Measurements from ENCODE around the gene PFKFB1. TPM values are rescaled to one million over a fixed set of nuclear protein-coding genes. Genes with fewer than 3 reads are reported as not detected.
A peak's percentile ranks its signal among the peaks of the same experiment; 100 is the strongest.

PFKFB1 gene
- total RNA-seq, 2 donors from 2014 or later, result 0.55 to 1.1 TPM

- H3K4me1 ChIP-seq (ENCODE audit: control insufficient read depth, insufficient read depth, low read length), result no peaks in the 10 kb centered on the region
- H3K36me3 Mint-ChIP-seq (ENCODE audit: low read depth), result peaks cover 31% of the 10 kb centered on the region
- H3K27ac Mint-ChIP-seq, result peak overlapping the region; percentile 87
- peak overlapping the region; percentile 38 for H3K27ac ChIP-seq (ENCODE audit: low read depth, low read length)
- H3K27me3 Mint-ChIP-seq (ENCODE audit: insufficient read depth), result peaks cover 5% of the 10 kb centered on the region
- H3K27me3 ChIP-seq (ENCODE audit: control insufficient read depth, insufficient read depth, low read length, poor library complexity, severe bottlenecking), result peaks cover 7% of the 10 kb centered on the region
- DNase-seq, result peak; percentile 91
- peak overlapping the region; percentile 97 for H3K4me3 Mint-ChIP-seq
- H3K4me3 ChIP-seq (ENCODE audit: low read length), result peak overlapping the region; percentile 88
- 0 to 1% methylated on average over 2 to 28 of the region's 29 CpGs for WGBS, 2 experiments (ENCODE audit: insufficient coverage in 1 of 2, insufficient read length in 1 of 2)
- peak overlapping the region; percentile 64 for H3K9ac ChIP-seq (ENCODE audit: extremely low read depth, low read length, poor library complexity, severe bottlenecking)
- H3K36me3 ChIP-seq (ENCODE audit: control insufficient read depth, insufficient read depth, low read length), result peaks cover 43% of the 10 kb centered on the region
- TF ChIP-seq, protein P1, sequence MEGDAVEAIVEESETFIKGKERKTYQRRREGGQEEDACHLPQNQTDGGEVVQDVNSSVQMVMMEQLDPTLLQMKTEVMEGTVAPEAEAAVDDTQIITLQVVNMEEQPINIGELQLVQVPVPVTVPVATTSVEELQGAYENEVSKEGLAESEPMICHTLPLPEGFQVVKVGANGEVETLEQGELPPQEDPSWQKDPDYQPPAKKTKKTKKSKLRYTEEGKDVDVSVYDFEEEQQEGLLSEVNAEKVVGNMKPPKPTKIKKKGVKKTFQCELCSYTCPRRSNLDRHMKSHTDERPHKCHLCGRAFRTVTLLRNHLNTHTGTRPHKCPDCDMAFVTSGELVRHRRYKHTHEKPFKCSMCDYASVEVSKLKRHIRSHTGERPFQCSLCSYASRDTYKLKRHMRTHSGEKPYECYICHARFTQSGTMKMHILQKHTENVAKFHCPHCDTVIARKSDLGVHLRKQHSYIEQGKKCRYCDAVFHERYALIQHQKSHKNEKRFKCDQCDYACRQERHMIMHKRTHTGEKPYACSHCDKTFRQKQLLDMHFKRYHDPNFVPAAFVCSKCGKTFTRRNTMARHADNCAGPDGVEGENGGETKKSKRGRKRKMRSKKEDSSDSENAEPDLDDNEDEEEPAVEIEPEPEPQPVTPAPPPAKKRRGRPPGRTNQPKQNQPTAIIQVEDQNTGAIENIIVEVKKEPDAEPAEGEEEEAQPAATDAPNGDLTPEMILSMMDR (conservative IDR thresholded peaks at IDR 0.05), result no peak
- H3K9me3 ChIP-seq (ENCODE audit: control insufficient read depth, low read length), result no peaks in the 10 kb centered on the region
- H3K9me3 Mint-ChIP-seq, result peaks cover 53% of the 10 kb centered on the region
- no peaks in the 10 kb centered on the region for H3K4me1 Mint-ChIP-seq
These were observed 72.5 kb downstream of the PFKFB1 start for GRCh38 chrX:54921427-54922021.

DNA sequence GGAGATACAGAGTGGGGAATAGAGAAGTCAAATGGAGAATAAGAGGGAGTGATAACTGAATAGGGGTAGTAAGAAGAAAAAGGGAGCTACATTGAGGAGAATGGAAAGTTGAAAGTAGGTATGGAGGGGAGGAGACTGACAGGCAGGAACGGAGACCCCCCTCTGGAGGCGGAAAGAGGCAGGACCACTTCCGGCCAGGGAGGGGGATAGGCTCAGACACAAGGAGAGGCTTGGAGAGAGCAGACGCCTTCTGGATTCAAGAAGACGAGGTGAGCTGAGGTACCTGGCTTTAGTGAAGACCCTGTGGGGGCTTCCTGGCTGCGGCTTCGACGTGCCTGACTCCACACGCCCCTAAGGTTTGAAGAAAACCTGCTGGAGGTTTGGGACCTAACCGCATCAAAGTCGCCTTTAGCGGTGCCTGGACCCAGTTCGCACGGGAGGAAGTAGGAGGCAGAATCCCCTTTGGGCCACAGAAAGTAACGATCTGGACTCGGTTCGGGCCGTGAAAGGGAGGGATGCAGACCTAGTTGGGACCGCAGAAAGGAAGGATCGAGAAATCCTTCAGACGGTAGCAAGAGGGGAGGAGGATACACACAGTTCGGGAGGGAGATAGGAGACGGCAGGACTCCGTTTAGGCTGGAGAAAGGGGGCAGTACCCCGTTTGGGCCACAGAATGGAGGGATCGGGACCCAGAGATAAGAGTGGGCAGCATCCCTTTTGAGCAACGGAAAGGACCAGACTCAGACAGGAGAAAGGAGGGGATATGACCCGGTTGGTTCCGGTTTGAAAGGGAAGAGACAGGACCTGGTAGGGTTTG, 73.2 kb downstream of the PFKFB1 start, which contains the start of gene TRO:
TRO (plus strand) TSS at position 215 of the 817 bp plus-strand sequence. CDS start 1,423 bp downstream, outside the sequence.
- peak; percentile 85 for DNase-seq
- peak within 1 kb of the TSS; percentile 97 for H3K4me3 Mint-ChIP-seq
- Histone ChIP-seq H3K4me3 (ENCODE audit: low read length) (peak within 1 kb of the TSS; percentile 88), H3K9ac (ENCODE audit: extremely low read depth, low read length, poor library complexity, severe bottlenecking) (peak within 1 kb of the TSS; percentile 64), H3K4me1 (ENCODE audit: control insufficient read depth, insufficient read depth, low read length) (no peaks in the 10 kb centered on the region), H3K9me3 (ENCODE audit: control insufficient read depth, low read length) (no peaks in the 10 kb centered on the region), H3K27ac (ENCODE audit: low read depth, low read length) (peak within 1 kb of the TSS; percentile 38), H3K36me3 (ENCODE audit: control insufficient read depth, insufficient read depth, low read length) (peaks cover 37% of the 10 kb centered on the region), H3K27me3 (ENCODE audit: control insufficient read depth, insufficient read depth, low read length, poor library complexity, severe bottlenecking) (peaks cover 8% of the 10 kb centered on the region)
- H3K27ac Mint-ChIP-seq, result peak within 1 kb of the TSS; percentile 87
- WGBS, 2 experiments (ENCODE audit: insufficient coverage in 1 of 2, insufficient read length in 1 of 2), result 0% methylated on average over 9 to 29 of the region's 29 CpGs
- H3K27me3 Mint-ChIP-seq (ENCODE audit: insufficient read depth), result peaks cover 9% of the 10 kb centered on the region
- TF ChIP-seq, protein P1 (conservative IDR thresholded peaks at IDR 0.05), result peak; percentile 61
- H3K4me1 Mint-ChIP-seq, result no peaks in the 10 kb centered on the region
- peaks cover 49% of the 10 kb centered on the region for H3K9me3 Mint-ChIP-seq
- peaks cover 24% of the 10 kb centered on the region for H3K36me3 Mint-ChIP-seq (ENCODE audit: low read depth)

- no peaks in the 10 kb centered on the region for H3K36me3 ChIP-seq (ENCODE audit: control insufficient read depth, insufficient read depth, low read length)
- no peak overlapping the region for H3K27ac ChIP-seq (ENCODE audit: low read depth, low read length)
- Mint-ChIP-seq H3K27me3 (ENCODE audit: insufficient read depth) (no peaks in the 10 kb centered on the region), H3K36me3 (ENCODE audit: low read depth) (no peaks in the 10 kb centered on the region), H3K9me3 (peaks cover 46% of the 10 kb centered on the region), H3K4me1 (no peaks in the 10 kb centered on the region), H3K4me3 (no peak overlapping the region), H3K27ac (no peak overlapping the region)
- TF ChIP-seq, protein P1 (conservative IDR thresholded peaks at IDR 0.05), result no peak
- peaks cover 5% of the 10 kb centered on the region for H3K9me3 ChIP-seq (ENCODE audit: control insufficient read depth, low read length)
- no peak overlapping the region for H3K4me3 ChIP-seq (ENCODE audit: low read length)
- H3K27me3 ChIP-seq (ENCODE audit: control insufficient read depth, insufficient read depth, low read length, poor library complexity, severe bottlenecking), result no peaks in the 10 kb centered on the region
- H3K4me1 ChIP-seq (ENCODE audit: control insufficient read depth, insufficient read depth, low read length), result no peaks in the 10 kb centered on the region
- H3K9ac ChIP-seq (ENCODE audit: extremely low read depth, low read length, poor library complexity, severe bottlenecking), result no peak overlapping the region
- no peak for DNase-seq
These were observed 84.0 kb downstream of the PFKFB1 start for GRCh38 chrX:54909941-54910340.
